Measurements from ENCODE around the gene EGFLAM.

EGFLAM gene

GRCh38 chr5:38420691-38421390, 162.5 kb downstream of the EGFLAM start:
- no peak overlapping the region for H3K27ac ChIP-seq
- no peaks in the 10 kb centered on the region for H3K36me3 ChIP-seq (ENCODE audit: insufficient read depth)
- no peak overlapping the region for H2AFZ ChIP-seq (ENCODE audit: low read depth)
- H3K4me3 ChIP-seq (IDR thresholded peaks at IDR 0.05; ENCODE audit: insufficient read depth, low read depth, low read length) = no peak overlapping the region
- no peak overlapping the region for H3K9ac ChIP-seq
- no peak overlapping the region for H3K4me2 ChIP-seq
- no peaks in the 10 kb centered on the region for H3K79me2 ChIP-seq (ENCODE audit: insufficient read depth, low read depth)
- no peaks in the 10 kb centered on the region for H3K27me3 ChIP-seq (ENCODE audit: insufficient read depth, low read depth)
- H3K4me1 ChIP-seq (ENCODE audit: low read depth, poor library complexity, severe bottlenecking) = no peaks in the 10 kb centered on the region
- peak; percentile 69 for TF ChIP-seq CTCF (conservative IDR thresholded peaks at IDR 0.05; ENCODE audit: low read depth, low read length)
- no peaks in the 10 kb centered on the region for H4K20me1 ChIP-seq (ENCODE audit: insufficient read depth)

- no peaks in the 10 kb centered on the region for H3K27me3 ChIP-seq (ENCODE audit: insufficient read depth, low read depth)
Measured at GRCh38 chr5:38422622-38423021, 164.3 kb downstream of the EGFLAM start.

DNA sequence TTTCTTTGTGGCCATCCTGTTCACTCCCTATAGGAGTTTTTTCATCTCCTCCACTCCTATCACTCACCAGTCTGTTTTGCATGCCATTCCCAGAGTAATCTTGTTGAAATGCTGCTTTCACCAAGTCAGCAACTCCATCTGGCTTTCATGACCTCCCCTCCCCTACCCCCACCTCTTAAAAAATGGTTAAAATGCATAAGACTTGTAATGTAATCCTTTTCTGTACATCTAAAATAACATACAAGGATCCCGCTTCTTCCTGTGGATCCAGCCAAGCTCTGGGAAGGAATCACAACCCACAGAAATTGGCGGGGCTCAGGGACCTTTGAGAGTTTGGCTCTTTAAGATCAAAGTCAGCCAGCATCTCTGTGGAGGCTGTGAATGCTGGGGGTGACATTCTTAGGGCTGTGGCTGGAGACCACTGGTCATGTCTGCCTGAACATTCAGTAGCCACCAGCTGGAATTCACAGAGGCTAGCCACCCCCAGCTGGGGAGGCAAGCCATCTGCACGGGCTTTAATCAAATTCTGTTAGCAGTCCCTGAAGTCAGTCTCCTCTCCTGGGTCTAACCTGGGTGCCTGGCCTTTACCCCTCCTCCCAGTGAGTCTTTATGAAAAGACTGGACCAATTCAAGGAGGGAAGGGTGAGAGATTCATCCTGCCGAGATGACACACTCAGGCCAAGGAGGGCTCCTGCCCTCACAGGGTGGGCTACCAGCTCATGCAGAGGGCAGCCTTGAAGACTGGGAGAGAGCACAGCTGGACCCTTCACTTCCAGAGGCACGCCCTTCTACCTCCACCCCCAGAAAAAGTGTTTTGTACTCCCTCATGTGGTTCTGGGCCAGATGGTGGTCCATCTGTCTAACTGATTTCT, 165.2 kb downstream of the EGFLAM start:
- Histone ChIP-seq H3K9ac (no peak overlapping the region), H2AFZ (ENCODE audit: low read depth) (no peak overlapping the region), H3K79me2 (ENCODE audit: insufficient read depth, low read depth) (no peaks in the 10 kb centered on the region), H3K27ac (no peak overlapping the region), H3K4me1 (ENCODE audit: low read depth, poor library complexity, severe bottlenecking) (no peaks in the 10 kb centered on the region), H3K4me2 (no peak overlapping the region), H4K20me1 (ENCODE audit: insufficient read depth) (no peaks in the 10 kb centered on the region), H3K27me3 (ENCODE audit: insufficient read depth, low read depth) (no peaks in the 10 kb centered on the region), H3K36me3 (ENCODE audit: insufficient read depth) (no peaks in the 10 kb centered on the region), H3K4me3 (IDR thresholded peaks at IDR 0.05; ENCODE audit: insufficient read depth, low read depth, low read length) (no peak overlapping the region)
- TF ChIP-seq CTCF (conservative IDR thresholded peaks at IDR 0.05; ENCODE audit: low read depth, low read length) = no peak

More at GRCh38 chr5:38422622-38423021, 164.3 kb downstream of the EGFLAM start:
- Histone ChIP-seq H3K4me1 (ENCODE audit: low read depth, poor library complexity, severe bottlenecking) (no peaks in the 10 kb centered on the region), H3K27ac (no peak overlapping the region), H3K4me3 (IDR thresholded peaks at IDR 0.05; ENCODE audit: insufficient read depth, low read depth, low read length) (no peak overlapping the region), H3K4me2 (no peak overlapping the region), H4K20me1 (ENCODE audit: insufficient read depth) (no peaks in the 10 kb centered on the region), H3K79me2 (ENCODE audit: insufficient read depth, low read depth) (no peaks in the 10 kb centered on the region), H3K36me3 (ENCODE audit: insufficient read depth) (no peaks in the 10 kb centered on the region), H2AFZ (ENCODE audit: low read depth) (no peak overlapping the region), H3K9ac (no peak overlapping the region)
- no peak for TF ChIP-seq CTCF (conservative IDR thresholded peaks at IDR 0.05; ENCODE audit: low read depth, low read length)

DNA sequence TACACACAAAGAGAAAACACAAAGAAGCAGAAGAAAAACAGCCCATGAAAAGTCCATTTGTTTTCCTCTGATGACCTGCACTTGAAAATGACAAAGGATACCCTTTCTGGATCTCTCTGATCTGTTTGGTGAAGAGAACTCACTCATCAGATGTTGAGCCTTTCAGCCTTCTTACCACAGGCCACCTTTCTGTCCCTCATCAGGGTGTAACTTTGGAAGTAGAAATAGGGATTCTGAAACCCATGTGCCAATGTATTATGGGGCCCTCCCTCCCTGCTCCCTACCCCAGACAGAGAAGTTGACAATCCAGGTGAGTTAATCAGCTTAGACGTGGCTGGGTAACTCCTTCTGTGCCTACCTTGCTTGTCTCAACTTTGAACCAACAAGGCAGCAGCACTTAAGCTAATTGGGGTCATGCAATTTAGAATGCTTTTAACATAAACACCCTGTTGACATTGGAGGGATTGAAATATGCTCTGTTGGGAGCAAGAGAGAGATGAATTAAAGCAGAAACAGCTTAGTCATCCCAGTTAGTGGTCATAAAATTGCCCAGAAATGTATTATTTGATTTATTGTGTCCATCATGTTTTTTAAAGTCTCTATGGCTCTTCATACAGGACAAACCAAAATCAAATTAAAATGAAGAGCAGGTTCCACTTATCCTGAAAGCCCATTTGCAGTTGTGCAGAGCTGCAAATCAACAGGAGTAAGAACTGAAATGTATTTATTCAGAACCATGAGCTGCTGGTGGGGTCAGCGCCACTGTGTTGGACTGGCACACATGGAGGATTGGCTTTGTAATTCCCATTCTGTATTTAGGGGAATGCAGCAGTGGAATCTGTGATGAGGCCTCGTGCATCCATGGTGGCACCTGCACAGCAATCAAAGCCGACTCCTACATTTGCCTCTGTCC, 166.0 kb downstream of the EGFLAM start:
- Histone ChIP-seq H2AFZ (ENCODE audit: low read depth) (no peak overlapping the region), H3K4me2 (no peak overlapping the region), H3K4me3 (IDR thresholded peaks at IDR 0.05; ENCODE audit: insufficient read depth, low read depth, low read length) (no peak overlapping the region), H3K27ac (no peak overlapping the region), H3K4me1 (ENCODE audit: low read depth, poor library complexity, severe bottlenecking) (no peaks in the 10 kb centered on the region), H4K20me1 (ENCODE audit: insufficient read depth) (no peaks in the 10 kb centered on the region), H3K27me3 (ENCODE audit: insufficient read depth, low read depth) (no peaks in the 10 kb centered on the region), H3K79me2 (ENCODE audit: insufficient read depth, low read depth) (no peaks in the 10 kb centered on the region), H3K9ac (no peak overlapping the region), H3K36me3 (ENCODE audit: insufficient read depth) (no peaks in the 10 kb centered on the region)
- TF ChIP-seq CTCF (conservative IDR thresholded peaks at IDR 0.05; ENCODE audit: low read depth, low read length) = no peak

Measured in KMS-11 (cell line).